NCI-H2171 treated with DMSO at 0.1 percent for 48 hours (cell line): ENCODE data around the gene PDSS1.
"Not testable (repeated sequence)": the region's sequence is repeated elsewhere in the genome, so short reads cannot be mapped to it uniquely, and the experiment has no call there.

ENCODE experiments used
- DNase-seq: peaks from one replicate; lab custom pipeline; 2025; lab: John Stamatoyannopoulos, UW

PDSS1 gene

DNA sequence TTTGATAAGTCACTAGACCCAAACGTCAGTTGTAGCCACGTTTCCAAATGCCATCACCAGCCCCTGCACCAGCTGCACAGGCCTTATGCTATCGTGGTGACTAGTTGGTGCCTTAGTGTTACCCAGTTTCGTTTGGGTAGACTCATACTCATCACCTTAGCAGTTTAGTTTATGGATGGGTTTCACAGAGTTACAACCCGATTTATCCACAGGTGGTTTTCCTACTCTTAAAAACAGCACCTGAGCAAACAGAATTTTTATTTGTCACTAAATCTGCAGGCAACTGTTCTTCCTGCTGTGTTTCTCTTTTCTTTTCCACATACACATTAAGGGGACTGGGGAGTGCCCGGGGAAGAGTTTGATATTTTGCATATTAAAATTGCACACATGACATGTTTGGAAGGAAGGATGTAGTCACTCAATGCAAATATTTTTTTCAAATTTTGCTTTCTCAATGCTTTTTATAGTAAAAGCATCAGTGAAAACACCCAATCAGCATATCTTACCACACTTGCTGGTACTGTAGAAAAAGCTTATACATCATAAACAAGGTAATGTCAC, 41.6 kb downstream of the PDSS1 start:
- no peak for DNase-seq

DNA sequence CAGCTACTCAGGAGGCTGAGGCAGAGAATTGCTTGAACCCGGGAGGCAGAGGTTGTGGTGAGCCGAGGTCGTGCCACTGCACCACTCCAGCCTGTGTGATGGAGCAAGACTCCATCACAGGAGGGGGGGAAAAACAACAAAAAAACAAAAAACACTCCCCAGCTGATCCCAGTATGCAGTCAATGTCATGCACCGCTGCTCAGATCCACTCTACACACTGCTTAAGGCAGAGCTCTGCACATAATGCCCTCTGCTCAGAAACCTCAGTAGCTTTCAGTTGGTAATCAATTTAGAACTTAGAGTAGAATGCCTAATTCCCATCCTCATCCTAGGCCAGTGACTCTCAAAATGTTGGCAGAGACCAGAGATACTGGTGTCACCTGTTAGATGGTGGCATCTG, 43.9 kb downstream of the PDSS1 start:
- DNase-seq = no peak

DNA sequence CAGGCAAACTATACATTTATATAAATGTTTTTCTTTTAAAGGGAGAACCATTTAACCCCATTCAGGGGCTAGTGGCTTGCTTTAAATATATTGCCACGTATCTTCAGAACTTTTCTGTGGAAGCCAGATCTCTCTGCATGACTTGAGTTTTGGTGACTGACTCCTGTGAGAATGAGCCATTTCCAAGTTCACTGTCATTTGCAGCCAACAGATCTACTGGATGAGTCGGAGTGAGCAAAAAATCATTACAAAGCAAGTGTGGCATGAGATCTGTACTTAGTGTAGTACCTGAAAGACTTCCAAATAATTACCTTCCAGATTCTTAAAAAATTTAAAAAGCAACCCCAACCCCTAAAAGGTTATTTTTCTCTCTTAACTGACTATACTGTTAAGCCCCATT, 45.6 kb downstream of the PDSS1 start:
- no peak for DNase-seq

DNA sequence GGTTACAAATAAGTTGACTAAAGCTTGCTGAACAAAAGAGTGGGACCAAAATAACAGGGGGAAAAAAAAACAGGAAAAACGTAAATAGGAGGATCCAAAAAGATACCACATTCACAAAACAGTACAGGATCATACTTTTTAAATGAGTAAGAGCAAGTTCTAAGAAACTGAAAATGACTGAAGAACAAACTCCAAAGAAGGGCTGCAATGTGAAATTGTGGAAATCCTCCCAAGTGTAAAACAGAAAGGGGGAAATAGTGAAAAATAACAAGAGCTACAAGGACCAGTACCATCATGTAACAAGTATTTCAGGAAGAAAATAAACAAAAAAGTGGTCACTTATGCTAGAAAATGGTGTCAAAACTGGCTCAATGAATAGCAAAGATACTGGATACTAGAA, 46.3 kb downstream of the PDSS1 start:
- no peak for DNase-seq

DNA sequence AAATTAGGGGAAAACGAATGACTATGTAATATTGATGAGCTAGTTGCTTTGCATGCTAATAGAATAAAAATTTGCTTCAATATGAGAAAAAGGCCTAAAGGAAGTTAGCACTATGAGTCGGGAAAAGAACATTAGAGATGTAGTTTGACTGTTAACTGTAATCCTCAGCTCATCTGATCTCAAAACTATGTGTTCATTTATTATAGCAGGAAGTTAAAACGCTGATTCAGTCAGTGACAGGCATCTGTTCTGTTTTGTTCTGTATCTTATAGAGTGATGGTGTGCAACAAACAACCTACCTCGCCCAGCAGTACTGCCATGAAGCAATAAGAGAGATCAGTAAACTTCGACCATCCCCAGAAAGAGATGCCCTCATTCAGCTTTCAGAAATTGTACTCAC, 48.6 kb downstream of the PDSS1 start:
- DNase-seq = no peak

DNA sequence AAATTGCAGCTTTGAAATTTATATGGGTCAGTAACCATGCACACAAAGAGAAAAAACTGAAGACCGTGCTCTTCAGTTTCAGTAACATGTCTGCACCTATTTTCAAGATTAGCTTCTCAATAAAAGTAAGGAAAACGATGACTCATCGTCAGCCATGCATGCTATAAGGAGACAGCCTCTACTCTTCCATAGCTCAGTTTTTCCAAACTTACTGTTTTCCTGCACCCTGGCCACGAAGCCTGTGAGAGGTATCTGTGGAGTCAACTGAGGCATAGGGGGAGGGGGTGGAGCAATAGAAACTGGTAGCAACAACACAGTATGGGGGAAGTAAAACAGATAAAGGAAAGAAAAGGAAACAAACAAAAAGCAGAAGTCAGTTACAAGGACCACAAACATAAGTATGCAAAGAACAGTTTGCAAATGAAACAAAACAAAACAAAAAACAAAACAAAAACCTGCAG, 58.0 kb downstream of the PDSS1 start:
- no peak for DNase-seq

DNA sequence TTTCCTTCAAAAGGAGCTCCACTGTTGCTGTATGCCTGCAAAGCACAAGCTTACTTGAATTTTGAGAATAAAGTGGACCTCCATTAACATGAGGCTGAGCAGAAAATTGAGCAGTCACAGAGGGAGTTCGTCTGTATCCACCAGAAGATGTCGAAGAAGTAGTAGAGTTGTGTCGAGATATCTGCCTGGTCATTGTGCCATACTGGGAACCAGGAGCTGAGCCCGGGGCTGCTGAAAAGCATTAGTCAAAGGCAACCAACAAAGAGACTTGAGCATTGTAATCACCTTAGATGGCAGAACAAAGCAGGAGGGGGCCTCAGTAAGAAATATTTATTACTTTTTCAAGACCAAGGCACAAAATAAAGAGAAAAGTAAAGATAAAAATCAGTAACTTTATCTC, 61.5 kb downstream of the PDSS1 start:
- DNase-seq = no peak

DNA sequence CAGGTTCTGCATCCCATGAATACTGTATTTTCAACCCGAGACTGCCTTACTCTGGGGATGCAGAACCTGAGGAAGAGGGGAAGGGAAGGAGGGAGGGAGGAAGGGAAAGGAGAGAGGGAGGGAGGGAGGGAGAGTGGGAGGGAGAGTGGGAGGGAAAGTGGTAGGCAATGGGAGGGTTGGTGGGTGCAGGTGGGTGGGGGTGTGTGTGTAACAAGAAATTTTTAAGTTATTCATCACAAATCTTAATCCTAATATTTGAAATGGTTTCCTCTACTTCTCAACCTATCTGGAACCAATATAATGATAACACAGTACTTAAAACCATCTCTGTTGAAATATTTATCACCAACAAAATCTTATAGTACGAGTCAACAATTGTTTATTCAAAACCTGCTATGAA, 68.0 kb downstream of the PDSS1 start:
- no peak for DNase-seq

DNA sequence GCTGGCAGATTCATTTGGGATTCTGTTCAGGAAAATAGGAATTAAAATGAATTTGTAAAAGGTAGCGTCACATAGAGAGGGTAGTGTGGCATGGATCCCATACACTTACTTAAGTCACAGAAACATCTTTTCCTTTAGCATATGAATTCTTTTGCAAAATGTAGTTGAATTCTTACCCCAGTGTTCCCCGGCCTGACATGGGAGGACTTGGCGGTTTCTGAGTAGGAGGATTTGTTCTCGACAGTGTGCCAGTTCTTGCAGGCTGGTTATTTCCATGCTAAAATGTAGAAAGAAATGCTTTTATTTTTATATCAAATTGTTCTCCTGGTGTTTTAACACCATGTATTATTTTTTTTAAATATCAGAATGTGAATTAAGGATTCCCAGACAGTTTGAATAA, 72.6 kb downstream of the PDSS1 start:
- DNase-seq = no peak

DNA sequence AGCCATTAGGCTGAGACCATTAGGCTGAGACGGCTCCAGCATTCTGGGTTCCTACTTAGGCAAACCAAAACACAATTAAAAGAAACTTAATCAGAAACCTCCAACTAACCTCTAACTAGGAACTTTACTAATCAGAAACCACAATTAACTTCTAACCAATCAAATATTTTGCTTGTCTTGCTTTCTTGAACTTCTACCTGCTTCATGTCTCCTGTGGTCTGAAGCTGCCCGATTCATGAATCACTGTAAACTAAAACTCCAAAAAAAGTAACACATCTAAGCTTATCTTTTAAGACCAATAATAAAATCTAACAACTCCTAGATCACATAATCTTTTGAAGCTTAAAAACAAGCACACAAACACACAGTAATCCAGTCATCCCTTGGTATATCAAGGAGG, 76.1 kb downstream of the PDSS1 start:
- no peak for DNase-seq

DNA sequence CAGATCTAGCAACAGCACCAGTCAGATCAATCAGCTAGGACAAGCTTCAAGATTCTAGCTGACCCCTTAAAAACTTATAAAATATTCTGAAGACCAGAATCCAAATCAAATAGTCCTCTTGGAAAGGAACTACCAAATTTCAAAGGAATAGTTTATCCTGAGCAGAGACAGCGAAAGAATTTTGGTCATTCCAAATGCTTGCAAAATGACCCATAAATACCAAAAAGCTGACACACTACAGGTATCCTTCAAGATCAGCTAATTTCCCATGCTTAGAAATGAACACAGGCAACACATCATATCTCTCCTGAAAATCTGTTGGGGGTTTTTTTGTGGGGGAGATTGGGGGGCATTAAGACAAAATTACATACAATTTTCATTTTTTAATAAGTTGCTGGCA, 78.8 kb downstream of the PDSS1 start:
- DNase-seq = no peak

DNA sequence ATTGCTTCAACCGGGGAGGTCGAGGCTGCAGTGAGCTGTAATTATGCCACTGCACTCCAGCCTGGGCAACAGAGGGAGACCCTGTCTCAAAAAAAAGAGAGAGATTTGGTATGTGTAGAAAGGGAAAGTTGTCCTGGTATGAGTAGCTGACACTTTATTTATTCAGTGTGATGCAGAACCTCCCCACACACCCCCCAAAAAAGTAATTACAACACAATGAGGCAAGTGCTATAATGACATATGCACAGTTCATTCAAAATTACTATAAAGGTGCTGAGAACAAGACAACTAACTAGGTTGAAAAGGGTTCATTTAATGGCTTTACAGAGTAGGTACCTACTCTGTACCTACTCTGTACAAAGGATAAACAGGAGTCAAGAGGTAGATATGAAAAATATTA, 80.2 kb downstream of the PDSS1 start:
- DNase-seq = no peak

DNA sequence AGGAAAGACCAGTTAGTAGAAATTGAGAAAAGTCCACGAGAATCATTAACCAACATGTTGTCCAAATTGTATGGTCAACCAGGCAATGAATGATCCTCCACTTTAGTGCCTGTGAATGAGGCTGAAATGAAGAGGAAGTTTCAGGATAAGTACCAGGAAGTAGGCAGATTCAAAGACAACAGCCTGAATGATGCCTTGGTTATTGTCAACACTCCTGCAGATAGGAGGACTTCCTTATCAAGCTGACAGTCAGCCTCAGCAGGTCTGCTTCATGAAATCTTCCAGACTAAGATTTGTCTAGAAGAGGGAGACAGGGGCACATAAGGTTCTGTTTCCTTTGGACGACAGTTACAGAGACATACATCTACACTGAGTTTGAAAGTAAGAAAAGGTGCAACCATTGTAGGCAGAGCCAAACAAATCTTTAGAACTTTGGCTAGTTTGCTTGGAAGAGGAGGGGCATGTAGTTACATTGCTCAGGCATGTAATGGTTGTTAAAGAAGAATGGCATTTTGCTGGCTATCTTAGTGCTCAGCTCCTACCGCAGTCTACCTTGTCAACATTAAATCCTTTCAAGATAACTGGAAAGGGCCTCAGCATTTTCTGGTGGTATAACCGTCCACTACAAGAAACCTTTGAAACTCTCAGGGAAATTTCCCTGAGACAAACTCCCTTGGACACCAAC, 81.8 kb downstream of the PDSS1 start:
- DNase-seq = no peak

DNA sequence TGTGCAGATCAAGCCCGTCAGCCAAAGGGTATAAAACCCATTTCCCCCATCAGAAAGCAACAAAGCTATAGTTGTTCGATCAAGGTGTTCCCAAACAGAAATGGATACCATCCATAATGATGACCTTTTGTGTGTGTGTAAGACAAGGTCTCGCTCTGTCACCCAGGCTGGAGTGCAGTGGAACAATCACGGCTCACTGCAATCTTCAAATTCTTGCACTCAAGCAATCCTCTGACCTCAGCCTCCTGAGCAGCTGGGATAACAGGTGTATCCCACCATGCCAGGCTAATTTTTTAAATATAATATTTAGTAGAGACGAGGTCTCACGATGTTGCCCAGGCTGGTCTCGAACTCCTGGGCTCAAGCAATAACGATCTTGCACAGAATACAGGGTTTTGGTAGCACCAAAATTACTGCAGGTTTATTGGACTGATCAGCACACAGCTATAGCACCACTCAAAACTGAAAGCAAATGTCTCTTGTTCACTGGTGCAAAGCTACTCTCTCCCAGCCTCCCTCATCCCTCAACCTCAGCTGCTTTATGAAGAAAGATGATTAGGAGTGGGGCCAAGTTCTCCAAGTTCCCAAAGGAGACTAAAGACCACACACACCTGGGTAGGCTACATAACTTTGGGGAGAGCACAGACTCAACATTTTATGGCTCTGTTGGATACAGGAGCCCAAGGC, 82.7 kb downstream of the PDSS1 start:
- DNase-seq = no peak

DNA sequence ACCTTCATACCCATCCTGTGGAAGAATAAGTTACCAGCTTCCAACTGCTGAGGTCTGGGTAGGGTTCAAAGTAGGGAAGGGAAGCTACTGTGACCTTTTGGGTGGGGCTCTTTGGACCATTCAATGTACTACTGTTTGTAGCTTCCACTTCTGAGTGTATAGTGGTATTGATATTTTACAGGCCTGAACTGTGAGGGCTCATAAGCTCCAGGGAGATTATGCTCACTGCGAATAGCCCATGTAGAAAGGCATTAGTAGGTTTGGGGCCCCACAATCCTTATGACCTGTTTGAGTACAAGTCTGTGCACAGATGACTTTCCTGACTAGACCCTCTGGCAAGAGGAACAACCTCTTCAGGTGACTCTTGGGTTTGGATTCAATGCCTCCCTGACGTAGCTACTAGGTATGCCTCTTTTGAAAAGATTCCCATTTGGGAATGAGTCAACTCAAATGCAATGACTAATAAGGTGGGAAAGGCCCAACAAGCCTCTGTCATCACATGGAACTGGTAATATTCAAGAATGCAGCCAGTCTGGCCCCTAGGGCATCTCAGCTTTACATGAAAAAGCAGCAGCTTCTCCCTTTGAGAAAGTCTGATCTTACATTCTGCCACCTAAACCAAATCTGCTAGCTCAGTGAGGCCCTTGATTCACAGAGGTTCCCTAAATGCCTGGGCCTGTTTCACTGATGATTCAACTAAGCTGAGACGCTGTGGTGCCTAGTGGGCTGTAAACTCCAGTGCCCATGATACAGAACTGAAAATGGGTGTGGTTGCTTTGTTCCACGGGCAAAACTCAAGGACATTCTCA, 83.5 kb downstream of the PDSS1 start:
- DNase-seq = no peak

DNA sequence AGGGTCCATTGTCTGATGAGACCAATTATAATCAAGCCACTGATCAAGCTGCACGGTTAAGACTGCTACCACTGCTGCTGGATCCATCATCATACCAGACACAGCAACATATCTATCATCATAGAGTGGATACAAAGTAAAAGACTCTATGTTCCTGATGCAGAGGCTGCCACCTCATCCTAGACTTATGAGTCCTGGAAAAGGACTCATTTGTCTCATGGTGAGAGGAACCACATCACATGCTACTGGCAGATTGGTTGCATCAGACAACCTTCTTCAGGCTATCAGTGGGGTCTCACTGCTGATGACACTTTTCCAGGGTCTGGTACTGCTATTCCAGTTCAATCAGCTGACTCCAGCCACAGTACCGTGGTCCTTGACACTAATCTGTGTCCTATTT, 84.3 kb downstream of the PDSS1 start:
- DNase-seq = no peak

DNA sequence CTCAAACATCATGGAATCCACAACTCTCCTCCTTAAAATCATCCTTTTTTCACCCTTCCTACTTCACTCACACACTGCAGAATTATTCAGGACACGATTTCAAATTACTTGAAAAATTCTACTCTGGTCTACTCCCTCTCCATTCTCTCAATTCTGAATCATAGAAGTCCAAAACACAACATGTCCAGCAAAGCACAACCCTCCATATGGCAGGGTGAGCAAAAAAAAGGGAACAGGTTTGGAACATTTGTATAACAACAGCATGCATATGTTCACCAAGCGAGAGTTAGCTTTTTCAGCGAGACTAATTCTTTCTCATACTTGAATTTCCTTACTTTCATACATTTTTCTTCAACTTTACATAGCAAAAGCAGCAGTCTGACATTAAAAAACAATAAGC, 89.9 kb downstream of the PDSS1 start:
- DNase-seq = peak; percentile 31

DNA sequence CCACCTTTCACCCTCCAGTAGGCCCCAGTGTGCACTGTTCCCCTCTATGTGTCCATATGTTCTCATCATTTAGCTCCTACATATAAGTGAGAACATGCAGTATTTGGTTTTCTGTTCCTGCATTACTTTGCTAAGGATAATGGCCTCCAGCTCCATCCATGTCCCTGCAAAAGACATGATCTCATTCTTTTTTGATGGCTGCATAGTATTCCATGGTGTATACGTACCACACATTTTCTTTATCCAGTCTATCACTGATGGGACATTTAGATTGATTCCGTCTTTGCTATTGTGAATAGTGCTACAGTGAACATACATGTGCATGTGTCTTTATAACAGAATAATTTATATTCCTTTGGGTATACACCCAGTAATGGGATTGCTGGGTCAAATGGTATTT, 92.3 kb downstream of the PDSS1 start:
- DNase-seq = not testable (repeated sequence)

DNA sequence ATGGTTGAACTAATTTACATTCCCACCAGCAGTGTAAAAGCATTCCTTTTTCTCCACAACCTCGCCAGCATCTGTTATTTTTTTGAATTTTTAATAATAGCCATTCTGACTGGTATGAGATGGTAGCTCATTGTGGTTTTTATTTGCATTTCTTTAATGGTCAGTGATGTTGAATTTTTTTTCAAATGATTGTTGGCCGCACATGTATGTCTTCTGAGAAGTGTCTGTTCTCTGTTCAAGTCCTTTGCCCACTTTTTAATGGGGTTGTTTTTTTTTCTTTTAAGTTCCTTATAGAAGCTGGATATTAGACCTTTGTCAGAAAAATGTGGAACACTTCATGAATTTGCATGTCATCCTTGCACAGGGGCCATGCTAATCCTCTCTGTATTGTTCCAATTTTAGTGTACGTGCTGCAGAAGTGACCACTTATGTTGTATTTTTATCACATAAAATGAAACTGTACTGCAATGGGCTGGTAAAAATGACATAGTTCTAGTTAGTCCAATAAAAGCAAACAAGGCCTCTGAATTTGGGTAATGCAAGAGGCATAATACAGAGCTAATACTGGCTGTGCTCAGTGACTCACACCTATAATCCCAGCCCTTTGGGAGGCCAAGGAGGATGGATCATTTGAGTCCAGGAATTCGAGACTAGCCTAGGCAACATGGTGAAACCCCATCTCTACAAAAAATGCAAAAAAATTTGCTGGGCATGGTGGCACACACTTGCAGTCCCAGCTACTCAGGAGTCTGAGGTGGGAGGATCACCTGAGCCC, 92.9 kb downstream of the PDSS1 start:
- DNase-seq = no peak

DNA sequence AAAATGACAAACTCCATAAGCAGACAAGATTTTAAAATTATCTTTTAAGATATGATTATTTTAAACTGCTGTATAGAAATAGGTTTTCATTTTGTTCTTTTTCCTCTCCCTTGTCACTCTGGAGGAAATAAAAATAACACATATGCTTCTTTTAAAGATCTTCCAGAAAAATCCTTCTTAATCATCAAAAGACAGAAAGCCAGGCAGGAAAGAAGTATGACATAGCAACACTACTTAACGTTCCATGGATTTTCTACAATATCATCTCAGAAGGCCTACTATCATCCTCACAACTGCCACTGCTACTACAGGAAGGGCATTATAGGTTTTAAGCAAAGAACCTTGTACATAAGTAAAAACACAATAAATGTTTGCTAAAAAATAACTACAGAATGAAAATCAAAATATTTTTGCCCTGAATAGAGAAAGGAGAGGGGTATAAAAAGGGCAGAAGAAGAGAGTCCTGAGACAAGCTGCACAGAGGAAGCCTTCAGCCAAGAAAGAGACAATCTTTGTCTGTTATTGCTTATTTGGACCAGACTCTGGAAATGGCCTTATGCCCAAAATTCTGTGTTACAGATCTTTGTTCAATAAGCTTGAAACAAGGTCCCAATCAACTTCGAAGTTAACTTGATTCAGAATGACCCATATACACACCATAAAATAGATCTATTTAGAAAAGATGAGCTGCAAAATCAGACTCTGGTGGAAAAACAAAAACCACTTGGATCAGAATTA, 95.4 kb downstream of the PDSS1 start:
- DNase-seq = no peak
